Kidney epithelial cell (primary cell): Measurements from ENCODE around the gene ZDHHC6. TPM values are rescaled to one million over a fixed set of nuclear protein-coding genes. Genes with fewer than 3 reads are reported as not detected.

ENCODE experiments used
- DNase-seq: peaks from one replicate; pipeline ENCODE4 v3.0.0-alpha.2; 2010; ENCODE audit warnings: low read depth
- H3K27me3 ChIP-seq: 2 replicates; pipeline ENCODE4 v1.6.0; 2011; ENCODE audit warnings: low read length; ENCODE audit not compliant: control insufficient read depth, insufficient read depth
- H3K36me3 ChIP-seq: 2 replicates; pipeline ENCODE4 v1.5.1; 2011; ENCODE audit warnings: low read length; ENCODE audit not compliant: control insufficient read depth, insufficient read depth
- H3K4me3 ChIP-seq: 2 replicates; pipeline ENCODE4 v1.5.1; 2011; ENCODE audit warnings: low read depth, mild to moderate bottlenecking, control low read depth, low read length
- CTCF ChIP-seq: IDR thresholded peaks from 2 replicates; pipeline ENCODE4 v1.5.1; 2011; ENCODE audit warnings: mild to moderate bottlenecking, moderate library complexity, low read length, control low read depth, inconsistent platforms; ENCODE audit not compliant: insufficient read depth, poor library complexity, severe bottlenecking
- total RNA-seq: library from RNA; depleted of rRNA; stranded (reverse); fragments of >200 nt; gene quantifications from 2 replicates; pipeline ENCODE4 v1.2.3, GENCODE V29; 2015

Gene ZDHHC6
- total RNA-seq: 19.0 and 21.8 TPM in 2 replicates

GRCh38 chr10:112446855-112447619, at the start of gene ZDHHC6, which contains the start of gene VTI1A:
Gene ZDHHC6 (minus strand): TSS chr10:112446914. CDS start chr10:112445436, 1,478 bp downstream.
Gene VTI1A (plus strand): TSS chr10:112447215. CDS start chr10:112447374, 159 bp downstream.
- Histone ChIP-seq H3K27me3 (no peaks in the 10 kb centered on the region), H3K36me3 (no peaks in the 10 kb centered on the region), H3K4me3 (peak within 1 kb of the TSS; percentile 78)
- peak; percentile 31 for TF ChIP-seq CTCF
- peak; percentile 38 for DNase-seq

- Histone ChIP-seq H3K4me3 (no peak overlapping the region), H3K36me3 (no peaks in the 10 kb centered on the region), H3K27me3 (no peaks in the 10 kb centered on the region)
- no peak for TF ChIP-seq CTCF
- no peak for DNase-seq
Measured at GRCh38 chr10:112492736-112493135, 46.0 kb upstream of the ZDHHC6 start.

- TF ChIP-seq CTCF: no peak
- DNase-seq: no peak
- H3K27me3 ChIP-seq: no peaks in the 10 kb centered on the region
- no peak overlapping the region for H3K4me3 ChIP-seq
- H3K36me3 ChIP-seq: no peaks in the 10 kb centered on the region
Measured at GRCh38 chr10:112491144-112491543, 44.4 kb upstream of the ZDHHC6 start.

- H3K36me3 ChIP-seq: no peaks in the 10 kb centered on the region
- no peaks in the 10 kb centered on the region for H3K27me3 ChIP-seq
- TF ChIP-seq CTCF: no peak
- DNase-seq: no peak
- no peak overlapping the region for H3K4me3 ChIP-seq
Measured at GRCh38 chr10:112490545-112490944, 43.8 kb upstream of the ZDHHC6 start.

- no peak for TF ChIP-seq CTCF
- no peak for DNase-seq
- no peaks in the 10 kb centered on the region for H3K27me3 ChIP-seq
Measured at GRCh38 chr10:112487964-112488363, 41.2 kb upstream of the ZDHHC6 start.

GRCh38 chr10:112484399-112484798, 37.7 kb upstream of the ZDHHC6 start:
- no peaks in the 10 kb centered on the region for H3K27me3 ChIP-seq
- no peak overlapping the region for H3K4me3 ChIP-seq
- H3K36me3 ChIP-seq: no peaks in the 10 kb centered on the region
- no peak for DNase-seq
- no peak for TF ChIP-seq CTCF

More at GRCh38 chr10:112487964-112488363, 41.2 kb upstream of the ZDHHC6 start:
- Histone ChIP-seq H3K36me3 (no peaks in the 10 kb centered on the region), H3K4me3 (no peak overlapping the region)
